GM18951 (cell line): Measurements from ENCODE around the gene CFD.
A peak's percentile ranks its signal among the peaks of the same experiment; 100 is the strongest.

Source experiments
- POLR2A ChIP-seq: IDR thresholded peaks from 4 replicates; pipeline ENCODE4 v1.6.1; 2011; ENCODE audit warnings: mild to moderate bottlenecking; ENCODE audit not compliant: insufficient read length, insufficient read depth; ENCODE audit errors: extremely low read depth
- in situ Hi-C: fragments of 300-500 bp; cut with MboI; formaldehyde crosslinking; loops from one replicate; pipeline ENCODE4 v1.12.0; 2022; ENCODE audit warnings: low sequenced_read_pairs, mixed read lengths, inconsistent platforms; ENCODE audit not compliant: unreplicated experiment

Gene CFD

DNA sequence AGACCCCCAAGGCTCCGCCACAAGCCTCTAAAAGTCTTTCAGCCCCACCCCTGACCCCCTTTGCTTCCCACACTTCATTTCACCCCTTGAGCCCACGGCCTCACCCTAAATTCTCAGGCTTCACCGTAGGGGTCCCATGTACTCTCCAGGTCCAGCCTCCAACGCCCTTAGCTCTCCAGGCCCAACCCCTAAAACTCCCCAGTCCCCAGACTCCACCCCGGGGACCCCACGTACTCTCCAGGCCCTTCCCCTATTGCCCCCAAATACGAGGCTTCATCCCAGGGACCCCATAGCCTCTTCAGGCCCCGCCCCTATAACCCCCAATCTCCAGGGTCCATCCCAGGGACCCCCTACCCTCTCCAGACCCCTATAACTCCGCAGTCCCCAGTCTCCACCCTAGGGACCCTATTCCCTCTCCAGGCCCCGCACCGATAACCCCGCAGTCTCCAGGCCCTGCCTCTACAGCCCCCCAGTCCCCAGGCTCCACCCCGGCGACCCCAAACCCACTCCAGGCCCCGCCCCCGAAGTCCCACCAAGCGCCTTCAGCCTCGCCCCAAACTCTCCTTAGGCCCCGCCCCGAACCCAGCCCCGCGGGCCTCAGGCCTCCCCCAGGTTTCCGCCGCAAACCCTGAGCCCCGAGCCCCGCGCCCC, 32.9 kb downstream of the CFD start:
- in situ Hi-C loops, result no loop called here
- TF ChIP-seq POLR2A, result no peak

DNA sequence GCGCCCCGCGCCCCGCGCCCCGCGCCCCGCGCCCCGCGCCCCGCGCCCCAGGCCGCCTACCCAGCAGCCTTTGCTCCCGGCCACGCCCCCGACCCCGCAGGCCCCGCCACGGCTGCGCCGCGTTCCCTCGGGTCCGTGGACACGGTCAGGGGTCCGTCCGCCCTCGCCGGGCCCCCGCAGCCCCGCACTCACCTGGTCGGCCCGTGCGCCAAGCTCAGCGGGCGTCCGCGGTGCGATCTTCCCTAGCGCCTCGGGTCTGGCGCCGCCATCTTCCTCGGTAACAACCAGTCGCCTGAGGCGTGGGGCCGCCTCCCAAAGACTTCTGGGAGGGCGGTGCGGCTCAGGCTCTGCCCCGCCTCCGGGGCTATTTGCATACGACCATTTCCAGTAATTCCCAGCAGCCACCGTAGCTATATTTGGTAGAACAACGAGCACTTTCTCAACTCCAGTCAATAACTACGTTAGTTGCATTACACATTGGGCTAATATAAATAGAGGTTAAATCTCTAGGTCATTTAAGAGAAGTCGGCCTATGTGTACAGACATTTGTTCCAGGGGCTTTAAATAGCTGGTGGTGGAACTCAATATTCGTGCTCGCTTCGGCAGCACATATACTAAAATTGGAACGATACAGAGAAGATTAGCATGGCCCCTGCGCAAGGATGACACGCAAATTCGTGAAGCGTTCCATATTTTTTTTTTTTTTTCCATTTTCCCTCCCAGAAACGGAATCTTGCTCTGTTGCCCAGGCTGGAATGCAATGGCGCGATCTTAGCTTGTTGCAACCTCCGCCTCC, 33.6 kb downstream of the CFD start, which contains the start of the genes MED16 and RNU6-9:
Gene MED16, minus strand, starts transcription at position 294 of the 796 bp plus-strand sequence. CDS start 2,056 bp downstream, outside the sequence.
Gene RNU6-9, plus strand, starts transcription at position 591 of the 796 bp plus-strand sequence.
- TF ChIP-seq POLR2A, result peak; percentile 81
- in situ Hi-C loops, result no loop called here

DNA sequence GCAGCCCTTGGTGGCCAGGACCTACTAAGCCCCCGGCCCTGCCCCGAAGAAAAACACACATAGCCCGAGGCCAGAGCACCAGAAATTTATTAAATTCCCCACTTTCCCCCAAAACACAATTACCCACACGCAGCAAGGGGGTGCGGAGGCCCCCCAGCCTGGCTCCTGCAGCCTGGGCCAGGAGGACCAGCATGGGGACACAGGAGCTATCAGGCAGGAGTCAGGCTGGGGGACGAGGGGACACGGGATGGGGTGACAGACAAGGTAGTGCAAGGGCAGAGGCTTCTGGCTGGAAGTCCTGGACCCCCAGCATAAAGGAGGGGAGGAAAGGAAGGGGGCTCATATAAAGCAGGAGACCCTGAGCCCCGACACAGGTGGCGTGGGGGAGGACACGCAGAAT, 37.0 kb downstream of the CFD start:
- no peak for TF ChIP-seq POLR2A
- in situ Hi-C loops, result no loop called here

DNA sequence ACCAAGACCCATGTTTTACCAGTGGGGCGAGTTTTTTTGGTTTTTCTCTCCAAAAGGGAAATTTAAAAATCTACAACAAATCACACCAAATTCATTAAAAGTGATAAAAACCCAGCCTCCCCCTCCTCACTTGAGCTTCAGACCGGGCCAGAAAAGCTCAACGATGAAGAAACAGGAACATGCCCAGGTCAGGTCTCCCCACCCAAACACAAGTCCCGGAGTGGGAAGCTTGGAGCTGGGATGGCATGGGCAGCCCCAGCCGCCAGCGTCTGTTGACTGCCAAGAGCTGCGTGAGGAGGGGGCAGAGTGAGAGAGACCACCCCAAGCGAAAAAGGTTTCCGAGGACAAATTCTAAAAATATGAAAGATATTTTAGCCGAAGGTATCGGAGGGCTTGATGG, 37.5 kb downstream of the CFD start:
- no peak for TF ChIP-seq POLR2A
- in situ Hi-C loops, result no loop called here

DNA sequence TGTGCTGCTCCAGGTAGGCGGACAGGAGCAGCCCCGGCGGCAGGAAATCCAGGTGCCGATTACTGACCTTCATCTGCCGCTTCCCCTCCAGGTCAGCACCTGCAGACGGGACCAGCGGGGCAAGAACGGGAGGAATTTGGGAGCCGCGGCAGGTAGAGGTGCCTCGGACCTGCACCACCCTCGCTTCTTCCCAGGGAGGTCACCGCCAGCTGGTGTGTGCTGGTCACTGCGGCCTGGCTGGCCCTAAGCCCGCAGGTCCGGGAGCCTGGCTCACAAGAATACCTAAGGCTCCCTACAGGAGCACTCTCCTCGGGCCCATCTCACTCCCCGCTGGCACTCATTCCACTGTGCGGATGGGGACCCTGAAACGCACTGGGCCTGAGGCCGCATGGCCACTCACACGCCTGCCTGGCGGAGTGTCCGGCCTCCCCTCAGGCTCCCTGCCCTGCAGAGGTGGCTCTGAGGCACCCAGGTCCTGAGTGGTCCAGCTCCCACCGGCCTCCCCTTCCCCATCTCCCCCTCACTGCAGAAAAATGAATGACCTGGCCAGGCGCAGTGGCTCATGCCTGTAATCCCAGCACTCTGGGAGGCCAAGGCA, 38.1 kb downstream of the CFD start:
- TF ChIP-seq POLR2A, result no peak
- in situ Hi-C loops, result no loop called here

DNA sequence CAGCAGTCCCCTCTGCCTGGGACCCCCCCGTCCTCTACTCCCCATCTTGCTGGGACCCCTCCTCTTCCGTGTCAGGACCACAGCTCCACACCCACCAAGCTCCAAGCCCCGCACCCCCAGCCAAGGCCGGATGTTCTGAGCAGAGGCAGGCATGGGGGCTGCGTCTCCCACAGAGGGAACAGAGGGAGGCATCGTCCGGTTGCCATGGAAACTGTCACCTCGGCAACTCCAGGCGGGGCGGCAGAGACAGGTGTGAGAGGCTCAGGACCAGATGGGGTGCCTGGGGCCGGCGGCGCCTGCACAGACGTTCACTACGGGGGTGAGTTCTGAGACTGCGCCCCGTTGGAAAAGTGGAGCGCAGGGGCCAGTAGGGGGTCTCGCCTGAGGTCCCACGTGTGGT, 39.2 kb downstream of the CFD start:
- no peak for TF ChIP-seq POLR2A
- in situ Hi-C loops, result no loop called here

DNA sequence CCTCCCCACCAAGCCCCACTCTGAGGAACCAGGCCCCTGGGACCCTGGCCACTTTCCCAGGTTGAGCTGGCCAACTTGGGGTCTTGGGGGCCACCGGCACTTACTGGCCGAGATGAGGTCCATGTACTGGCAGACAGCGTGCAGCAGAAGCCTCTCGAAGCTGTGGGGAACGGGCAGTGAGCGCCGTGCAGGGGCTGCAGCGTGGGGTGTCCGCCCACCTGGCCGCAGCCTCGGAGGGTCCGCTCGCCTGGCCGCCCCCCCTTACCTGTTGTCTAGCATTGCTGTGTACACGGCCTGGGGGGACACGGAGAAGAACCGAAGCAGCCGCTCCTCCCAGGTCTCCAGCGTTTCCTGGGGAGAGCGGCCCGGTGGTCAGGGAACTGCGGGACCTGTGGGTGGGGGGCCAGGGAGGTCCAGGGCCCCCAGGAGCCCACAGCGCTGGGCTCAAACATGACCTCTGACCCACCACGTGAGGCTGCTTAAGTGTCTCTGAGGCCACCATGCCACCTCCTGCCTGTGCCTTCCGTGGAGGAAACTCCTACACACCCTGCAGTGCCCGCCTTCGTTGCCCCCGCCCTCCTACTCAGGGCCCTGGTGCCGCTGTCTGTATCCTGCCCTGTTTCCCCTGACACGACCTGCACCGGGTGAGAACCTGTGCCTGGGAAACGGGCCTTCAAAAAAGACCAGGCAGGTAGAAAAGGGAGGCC, 40.0 kb downstream of the CFD start:
- in situ Hi-C loops, result no loop called here

DNA sequence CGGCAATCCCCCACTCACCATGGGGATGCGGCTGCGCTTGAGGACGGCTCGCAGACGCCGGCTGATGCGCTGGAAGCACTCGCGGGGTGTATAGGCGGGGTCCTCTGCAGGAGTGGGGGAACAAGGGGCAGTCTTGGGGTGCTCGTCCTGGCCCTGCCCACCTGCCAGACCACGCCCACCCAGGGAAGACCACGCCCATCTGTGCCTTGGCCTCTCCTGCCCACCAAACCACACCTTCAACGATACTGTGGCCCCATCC, 40.5 kb downstream of the CFD start:
- no peak for TF ChIP-seq POLR2A
- in situ Hi-C loops, result no loop called here

More for the DNA sequence above, 40.0 kb downstream of the CFD start:
- no peak for TF ChIP-seq POLR2A

DNA sequence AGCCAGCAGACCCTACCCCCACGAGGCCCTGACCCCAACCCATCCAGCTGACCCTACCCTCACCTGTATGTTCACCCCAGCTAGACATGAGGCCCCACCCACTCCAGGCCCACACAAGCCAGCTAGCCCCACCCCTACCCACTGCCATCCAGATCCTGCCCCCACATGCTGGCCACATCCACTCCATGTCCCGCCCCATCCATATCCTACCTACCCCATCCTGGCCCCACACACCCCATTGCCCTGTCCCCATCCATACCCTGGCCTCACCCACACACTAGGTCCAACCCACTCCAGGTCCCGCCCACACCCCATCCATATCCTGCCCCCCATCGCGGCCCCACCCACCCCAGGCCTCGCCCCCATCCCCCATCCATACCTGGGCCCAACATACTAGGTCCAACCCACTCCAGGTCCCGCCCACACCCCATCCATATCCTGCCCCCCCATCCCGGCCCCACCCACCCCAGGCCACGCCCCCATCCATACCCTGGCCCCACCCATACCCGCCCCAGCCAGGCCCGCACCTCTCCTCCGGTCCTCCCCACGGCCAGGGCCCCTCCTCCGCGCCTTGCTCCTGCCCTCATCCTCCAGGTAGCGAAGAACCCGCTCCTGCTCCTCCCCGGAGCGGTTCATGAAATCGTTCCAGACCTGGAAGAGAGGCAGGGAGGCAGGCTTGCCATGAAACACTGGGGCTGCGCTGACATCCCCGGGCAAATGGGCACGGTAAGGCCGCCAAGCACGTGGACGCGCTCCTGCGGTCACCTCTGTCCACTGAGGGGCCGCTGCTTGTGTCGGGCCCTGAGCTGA, 41.0 kb downstream of the CFD start:
- in situ Hi-C loops, result no loop called here
- no peak for TF ChIP-seq POLR2A

DNA sequence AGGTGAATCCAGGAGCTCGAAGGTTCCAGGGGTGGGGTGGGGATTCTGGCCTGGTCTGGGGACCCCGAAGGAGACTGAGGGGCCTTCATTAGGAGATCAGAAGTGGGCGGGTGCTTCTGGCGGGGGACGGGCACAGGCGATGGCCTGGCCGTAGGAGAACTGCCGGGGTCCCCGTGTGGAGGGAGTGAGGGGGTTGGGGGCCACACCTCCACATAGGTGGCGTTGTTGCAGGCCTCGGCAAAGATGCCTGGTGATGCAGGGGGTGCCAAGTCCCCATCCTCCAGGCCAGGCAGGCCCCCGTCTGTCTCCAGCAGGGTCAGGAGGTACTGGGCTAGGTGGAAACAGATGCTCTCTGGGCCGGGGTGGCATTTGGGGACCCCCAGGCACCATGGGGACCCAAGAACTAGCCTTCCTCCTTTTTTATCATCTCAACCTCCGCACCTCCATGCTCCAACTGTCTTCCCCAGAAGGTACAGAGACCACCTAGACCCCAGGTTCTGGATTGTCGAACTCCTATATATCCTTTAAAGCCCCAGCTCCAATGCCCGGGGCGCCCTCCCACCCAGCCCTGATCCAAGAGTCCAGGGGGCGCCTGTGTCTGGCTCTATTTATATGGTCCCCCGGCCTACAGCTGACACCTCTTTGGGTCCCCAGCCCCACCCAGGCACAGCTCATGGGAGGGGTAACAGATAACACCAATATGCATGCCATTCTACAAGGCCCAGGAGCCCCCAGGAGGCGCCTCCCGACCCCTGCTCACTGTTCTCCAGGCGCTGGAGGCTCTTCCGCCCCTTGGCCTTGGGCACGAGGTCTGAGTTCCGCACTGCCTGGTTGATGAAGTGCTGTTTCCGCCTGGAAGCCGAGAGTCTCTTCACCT, 42.0 kb downstream of the CFD start:
- in situ Hi-C loops, result no loop called here
- no peak for TF ChIP-seq POLR2A

DNA sequence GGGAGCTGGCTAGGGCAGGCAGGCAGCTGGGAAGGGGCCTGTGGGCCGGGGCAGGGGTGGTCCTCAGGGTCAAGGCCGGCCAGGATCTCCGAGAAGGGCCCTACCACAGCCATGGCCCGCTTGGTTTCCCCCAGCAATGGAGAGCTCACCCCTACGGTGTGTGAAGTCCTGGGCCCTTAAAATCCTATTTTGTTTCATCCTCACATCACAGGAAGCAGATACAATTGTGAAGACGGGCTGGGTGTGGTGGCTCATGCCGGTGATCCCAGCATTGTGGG, 42.6 kb downstream of the CFD start:
- in situ Hi-C loops, result no loop called here
- no peak for TF ChIP-seq POLR2A

DNA sequence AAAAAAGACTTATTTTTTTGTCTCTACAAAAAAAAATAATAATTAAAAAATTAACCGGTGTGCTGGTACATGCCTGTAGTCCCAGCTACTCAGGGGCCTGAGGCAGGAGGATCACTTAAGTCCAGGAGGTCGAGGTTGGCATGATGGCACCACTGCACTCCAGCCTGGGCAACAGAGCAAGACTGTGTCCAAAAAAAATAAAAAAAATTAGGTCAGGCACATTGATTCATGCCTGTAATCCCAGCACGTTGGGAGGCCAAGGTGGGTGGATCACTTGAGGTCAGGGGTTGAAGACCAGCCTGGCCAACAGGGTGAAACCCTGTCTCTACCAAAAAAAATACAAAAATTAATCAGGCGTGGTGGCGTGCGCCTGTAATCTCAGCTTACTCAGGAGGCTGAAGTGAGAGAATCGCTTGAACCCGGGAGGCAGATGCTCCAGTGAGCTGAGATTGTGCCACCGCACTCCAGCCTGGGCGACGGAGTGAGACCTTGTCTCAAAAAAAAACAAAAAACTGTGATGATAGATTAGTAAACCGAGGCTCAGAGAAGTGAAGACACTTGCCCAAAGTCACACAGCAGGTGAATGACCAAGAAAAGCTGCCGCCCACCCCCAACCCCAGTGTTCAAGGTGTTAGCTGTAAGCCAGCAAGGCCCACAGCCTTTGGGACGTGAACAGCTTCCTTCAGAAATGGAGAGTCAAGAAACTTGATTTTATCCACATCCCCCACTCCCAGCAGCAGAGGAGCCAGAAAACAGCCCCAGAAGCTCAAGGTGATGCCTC, 43.2 kb downstream of the CFD start:
- in situ Hi-C loops, result no loop called here
- no peak for TF ChIP-seq POLR2A
